Dedifferentiated amniotic fluid mesenchymal stem cell (primary cell): ENCODE measurements around the gene CUL9.

Experiments
- DNase-seq: peaks from one replicate; pipeline ENCODE4 v3.0.0-alpha.2; 2016; ENCODE audit errors: extremely low spot score

CUL9 gene

DNA sequence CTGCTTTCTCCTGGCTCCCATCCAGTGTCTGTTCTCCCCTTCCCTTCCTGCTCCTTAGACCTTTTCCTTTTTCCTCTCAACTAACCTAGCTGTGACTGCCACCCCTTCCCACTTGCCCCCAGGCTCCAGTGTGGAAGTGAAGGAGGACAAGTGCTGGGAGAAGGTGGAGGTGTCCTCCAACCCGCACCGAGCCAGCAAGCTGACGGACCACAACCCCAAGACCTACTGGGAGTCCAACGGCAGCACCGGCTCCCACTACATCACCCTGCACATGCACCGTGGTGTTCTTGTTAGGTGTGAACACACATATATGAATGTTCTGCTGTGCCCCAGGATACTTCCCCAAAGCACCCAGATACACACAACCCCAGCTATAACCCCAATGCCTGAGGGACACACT lies 18.5 kb downstream of the CUL9 start:
- DNase-seq, result no peak

GRCh38 chr6:43202451-43202850 lies 20.5 kb downstream of the CUL9 start:
- DNase-seq, result no peak

GRCh38 chr6:43203029-43203717 lies 21.2 kb downstream of the CUL9 start:
- DNase-seq, result no peak

DNA sequence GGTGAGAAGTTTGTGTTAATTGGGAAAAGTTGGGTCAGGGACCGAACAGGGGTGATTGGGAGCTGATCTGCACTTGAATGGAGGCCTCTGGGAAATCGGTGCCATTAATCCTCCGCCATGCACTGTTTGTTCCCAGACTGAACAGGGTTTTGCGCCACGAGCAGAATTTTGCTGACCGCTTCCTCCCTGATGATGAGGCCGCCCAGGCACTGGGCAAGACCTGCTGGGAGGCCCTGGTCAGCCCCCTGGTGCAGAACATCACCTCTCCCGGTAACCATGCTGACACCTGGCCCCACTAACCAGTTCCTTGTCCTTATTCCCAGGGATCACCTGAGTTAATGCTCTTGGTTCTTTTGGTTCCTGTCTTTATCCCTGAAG lies 21.7 kb downstream of the CUL9 start:
- DNase-seq, result no peak

- DNase-seq, result no peak
Observed at GRCh38 chr6:43204271-43205105, 22.5 kb downstream of the CUL9 start.

DNA sequence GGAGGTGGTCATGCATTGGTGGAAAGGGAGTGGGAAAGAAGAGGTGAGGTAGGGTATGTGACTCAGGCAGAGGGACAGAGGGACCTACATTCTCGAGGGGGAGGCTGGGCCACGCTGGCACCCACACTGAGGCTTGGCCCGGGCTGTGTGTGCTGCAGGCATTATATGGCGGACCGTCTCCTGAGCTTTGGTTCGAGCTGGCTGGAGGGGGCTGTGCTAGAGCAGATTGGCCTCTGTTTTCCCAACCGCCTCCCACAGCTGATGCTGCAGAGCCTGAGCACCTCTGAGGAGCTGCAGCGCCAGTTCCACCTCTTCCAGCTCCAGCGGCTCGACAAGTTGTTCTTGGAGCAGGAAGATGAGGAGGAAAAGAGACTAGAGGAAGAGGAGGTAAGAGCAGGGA lies 23.9 kb downstream of the CUL9 start:
- no peak for DNase-seq

DNA sequence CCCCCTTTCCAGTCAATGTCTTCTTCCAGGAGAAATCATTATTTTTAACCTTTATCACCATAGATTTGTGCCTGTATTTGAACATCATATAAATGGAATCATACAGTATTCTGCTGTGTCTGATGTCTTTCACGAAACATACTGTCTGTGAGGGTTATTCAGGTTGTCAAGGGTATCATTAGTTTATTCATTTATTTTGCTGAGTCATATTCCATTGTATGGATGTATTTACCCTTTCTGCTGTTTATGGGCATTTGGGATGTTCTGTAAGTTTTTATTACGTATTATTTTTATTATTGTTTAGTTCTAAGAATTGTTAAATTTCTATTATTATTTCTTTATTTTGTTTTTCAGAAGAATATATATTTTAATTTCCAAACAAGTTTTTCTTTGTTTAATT lies 25.3 kb downstream of the CUL9 start:
- no peak for DNase-seq

- no peak for DNase-seq
Observed at GRCh38 chr6:43211955-43212354, 30.0 kb downstream of the CUL9 start.

DNA sequence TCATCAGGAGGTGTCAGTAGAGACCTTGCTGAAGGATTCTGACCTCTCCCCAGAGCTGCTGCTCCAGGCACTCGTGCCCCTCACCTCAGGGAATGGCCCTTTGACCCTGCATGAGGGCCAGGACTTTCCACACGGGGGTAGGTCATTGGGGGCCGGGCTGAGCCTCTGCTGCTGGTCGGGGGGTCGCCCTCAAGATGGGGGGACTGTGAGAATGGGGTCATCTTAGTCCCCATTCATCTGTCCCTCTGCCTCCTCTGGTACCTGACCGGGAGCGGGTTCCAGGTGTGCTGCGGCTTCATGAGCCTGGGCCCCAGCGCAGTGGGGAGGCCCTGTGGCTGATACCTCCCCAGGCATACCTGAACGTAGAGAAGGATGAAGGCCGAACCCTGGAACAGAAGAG lies 31.4 kb downstream of the CUL9 start:
- no peak for DNase-seq

GRCh38 chr6:43215066-43215465 lies 33.1 kb downstream of the CUL9 start:
- no peak for DNase-seq

GRCh38 chr6:43216200-43216599 lies 34.2 kb downstream of the CUL9 start:
- DNase-seq, result no peak

DNA sequence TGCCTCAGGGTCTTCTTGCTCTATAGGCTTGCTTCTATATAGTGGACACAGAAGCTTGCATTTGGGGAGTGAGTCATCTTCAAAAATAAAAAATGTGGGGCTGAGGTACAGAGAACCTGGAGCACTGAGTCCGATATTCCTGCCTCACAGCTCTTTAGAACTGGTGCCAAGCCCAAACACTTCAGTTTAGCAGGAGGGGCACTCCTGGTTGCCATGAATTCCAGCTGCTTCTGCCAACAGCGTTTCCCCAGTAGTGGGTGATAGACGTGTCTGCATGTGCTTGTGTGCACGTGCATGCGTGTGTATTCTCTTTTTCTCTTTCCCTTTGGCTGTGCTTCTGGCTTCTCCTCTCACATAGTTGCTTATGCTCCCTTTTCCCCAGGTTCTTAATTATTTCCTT lies 35.4 kb downstream of the CUL9 start:
- no peak for DNase-seq

DNA sequence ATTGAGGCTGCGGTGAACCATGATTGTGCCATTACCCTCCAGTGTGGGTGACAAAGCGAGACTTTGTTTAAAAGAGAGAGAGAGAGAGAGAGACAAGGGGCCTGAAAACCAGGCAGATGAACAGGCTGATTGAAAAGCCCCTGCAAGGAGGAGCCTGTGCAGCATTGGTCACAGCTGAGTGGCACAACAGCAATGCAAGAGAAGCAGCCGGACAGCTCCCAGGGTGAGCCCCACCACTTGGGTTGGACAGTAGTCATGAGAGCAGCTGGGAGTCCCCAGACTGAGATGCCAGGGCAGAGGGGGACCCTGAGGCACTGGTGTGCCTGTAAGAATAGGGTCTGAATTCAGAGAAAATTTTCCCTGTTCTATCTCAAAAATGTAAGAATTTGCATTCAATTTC lies 37.1 kb downstream of the CUL9 start:
- no peak for DNase-seq

- DNase-seq, result no peak
Observed at GRCh38 chr6:43219814-43220213, 37.8 kb downstream of the CUL9 start.

GRCh38 chr6:43220439-43220951 lies 38.5 kb downstream of the CUL9 start:
- DNase-seq, result no peak

- DNase-seq, result no peak
Observed at GRCh38 chr6:43221046-43221972, 39.3 kb downstream of the CUL9 start.

GRCh38 chr6:43222418-43223059 lies 40.5 kb downstream of the CUL9 start:
- no peak for DNase-seq

GRCh38 chr6:43223175-43223574 lies 41.2 kb downstream of the CUL9 start:
- no peak for DNase-seq

GRCh38 chr6:43226192-43226851 lies 44.3 kb downstream of the CUL9 start:
- no peak for DNase-seq

GRCh38 chr6:43228951-43229802 lies 47.2 kb downstream of the CUL9 start, which contains the start of gene DNPH1:
TSS of gene DNPH1 (minus strand) at chr6:43229481. CDS start at chr6:43229456, 25 bp downstream.
- peak; percentile 27 for DNase-seq
